GM21423 (cell line): Measurements from ENCODE around the gene ITGAX.

Experiments
- ATAC-seq: cut with Tn5 transposase; IDR thresholded peaks from one replicate; pipeline ENCODE4 v1.9.1; 2021; ENCODE audit warnings: mild to moderate bottlenecking, moderate library complexity; ENCODE audit not compliant: unreplicated experiment

ITGAX gene

GRCh38 chr16:31347445-31347844 lies 7.5 kb upstream of the ITGAX start:
- ATAC-seq: no peak

DNA sequence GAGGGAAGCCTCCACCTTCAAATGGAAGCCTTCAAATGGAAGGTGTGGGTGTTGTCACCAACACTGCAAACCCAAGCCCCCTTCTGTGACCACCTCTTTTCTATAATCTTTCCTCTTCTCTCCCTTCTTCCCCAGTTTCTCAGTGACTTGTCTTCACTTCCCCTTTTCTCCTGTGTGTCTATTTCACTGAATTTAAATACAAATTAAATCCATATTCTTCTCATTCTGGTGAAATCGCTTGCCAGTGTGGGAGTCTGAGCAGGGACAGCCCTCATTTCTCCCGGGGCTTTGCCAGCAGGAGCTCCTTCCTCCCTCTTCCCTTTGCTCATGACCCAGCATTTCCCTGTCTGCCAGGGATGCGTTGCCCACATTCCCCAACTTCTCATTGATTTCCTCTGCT lies 6.4 kb upstream of the ITGAX start:
- no peak for ATAC-seq

DNA sequence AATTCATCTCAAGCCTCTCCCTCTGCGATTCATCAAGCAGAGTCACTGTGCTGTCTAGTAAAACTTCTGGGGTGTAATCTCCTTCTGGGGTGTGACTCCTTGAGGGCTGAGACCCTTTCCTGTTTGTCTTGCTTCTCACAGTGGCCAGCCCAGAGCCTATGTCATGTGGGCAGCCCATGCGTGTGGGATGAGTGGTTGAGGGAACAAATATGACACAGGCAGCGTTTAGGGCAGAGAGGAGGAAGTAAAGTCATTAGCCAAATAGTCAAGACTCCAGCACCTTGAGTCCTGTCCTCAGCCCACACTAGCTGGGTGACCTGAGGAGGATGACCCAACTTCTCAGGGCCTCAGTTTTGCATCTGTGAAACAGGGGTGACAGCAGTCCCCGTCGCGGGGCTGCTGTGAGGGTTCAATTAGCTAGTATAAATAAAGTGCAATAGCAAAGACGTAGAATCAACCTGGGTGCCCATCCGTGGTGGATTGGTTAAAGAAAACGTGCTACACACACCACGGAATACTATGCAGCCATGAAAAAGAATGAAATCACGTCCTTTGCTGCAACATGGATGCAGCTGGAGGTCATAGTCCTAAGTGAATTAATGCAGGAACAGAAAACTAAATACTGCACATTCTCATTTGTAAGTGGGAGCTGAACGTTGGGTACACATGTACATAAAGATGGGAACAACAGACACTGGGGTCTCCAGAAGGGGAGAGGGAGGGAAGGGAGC lies 4.5 kb upstream of the ITGAX start:
- no peak for ATAC-seq

GRCh38 chr16:31351246-31351941 lies 3.6 kb upstream of the ITGAX start:
- ATAC-seq: no peak

DNA sequence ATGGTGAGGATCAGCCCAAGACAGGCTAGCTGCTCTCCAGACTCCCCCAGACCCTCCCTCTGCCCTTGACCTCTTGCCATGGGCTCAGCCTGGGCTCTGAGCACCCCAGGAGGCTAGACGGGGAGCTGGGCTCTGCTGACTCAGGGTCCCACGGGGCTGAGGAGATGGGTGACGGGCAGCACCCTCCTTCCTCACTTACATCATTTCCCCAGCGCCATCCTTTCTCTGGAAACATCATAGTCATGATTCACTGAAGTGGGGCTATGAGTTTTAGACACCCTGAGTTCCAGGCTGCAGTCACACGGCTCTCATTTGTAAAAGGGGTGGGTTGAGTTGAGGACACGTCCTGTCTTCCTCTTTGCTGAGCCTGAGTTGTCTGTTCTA lies 3.0 kb upstream of the ITGAX start:
- no peak for ATAC-seq

DNA sequence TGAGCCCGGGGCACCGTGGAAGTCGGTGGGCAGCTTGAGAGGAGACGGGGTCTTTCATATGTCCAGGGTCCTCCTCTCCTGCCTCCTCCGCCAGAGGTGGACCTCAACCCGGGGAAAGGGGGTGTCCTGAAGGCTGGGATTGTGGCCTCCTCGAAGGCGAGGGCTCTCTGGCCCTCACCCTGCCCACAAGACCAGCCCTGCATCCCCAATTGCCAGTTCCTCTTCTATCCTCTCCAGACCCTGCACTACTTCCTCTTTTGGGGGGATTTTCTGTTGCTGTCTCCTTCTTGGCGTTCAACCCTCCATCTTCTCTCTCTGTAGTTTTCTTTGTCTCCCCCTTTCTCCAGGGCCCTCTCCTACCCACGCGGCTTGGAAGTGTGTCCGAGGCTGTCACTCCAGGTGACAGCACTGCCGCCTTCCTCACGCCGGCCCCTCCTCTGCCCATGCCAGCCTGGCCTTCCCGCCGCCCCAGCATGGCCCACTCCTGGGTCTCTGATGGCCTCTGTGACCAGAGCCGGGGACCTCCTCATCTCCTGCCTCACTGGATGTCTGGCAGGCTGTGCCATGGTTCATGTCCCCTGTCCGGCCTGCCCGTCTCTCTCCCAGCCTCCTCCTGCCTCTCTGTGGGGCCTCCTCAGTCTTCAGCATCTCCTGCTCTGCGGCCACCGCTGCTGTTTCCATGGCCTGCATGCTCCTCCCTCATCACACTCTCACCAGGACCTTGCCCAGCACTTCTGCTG lies 2.4 kb upstream of the ITGAX start:
- ATAC-seq: no peak

DNA sequence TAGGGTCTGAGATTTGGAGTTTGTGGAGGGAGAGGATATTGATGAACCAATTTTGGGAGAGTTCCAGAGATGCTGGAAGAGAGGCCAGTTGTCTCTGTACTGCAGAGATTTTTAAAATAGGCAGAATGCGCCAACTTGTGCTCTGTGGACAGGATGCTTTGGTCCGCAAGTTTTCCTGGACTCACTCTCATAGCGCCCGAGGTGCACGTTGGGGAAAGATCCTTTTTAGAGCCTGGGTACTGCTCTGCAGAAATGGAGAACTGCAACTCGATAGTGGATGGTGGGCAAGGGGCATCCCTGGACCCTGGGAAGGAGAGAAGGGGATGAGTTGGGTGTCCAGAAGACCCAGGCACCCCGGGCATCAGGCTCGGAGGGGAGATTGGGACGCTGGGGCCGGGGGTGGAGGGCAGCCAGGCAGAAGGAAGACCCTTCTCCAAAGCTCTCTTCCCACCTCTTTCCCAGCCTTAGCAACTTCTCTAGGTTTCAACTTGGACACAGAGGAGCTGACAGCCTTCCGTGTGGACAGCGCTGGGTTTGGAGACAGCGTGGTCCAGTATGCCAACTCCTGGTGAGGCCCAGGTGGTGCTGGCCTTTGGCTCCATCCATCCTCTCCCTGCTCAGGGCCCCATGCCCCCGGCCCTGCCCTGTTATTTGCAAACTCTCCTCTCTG lies 590 bp downstream of the ITGAX start:
- ATAC-seq: no peak

DNA sequence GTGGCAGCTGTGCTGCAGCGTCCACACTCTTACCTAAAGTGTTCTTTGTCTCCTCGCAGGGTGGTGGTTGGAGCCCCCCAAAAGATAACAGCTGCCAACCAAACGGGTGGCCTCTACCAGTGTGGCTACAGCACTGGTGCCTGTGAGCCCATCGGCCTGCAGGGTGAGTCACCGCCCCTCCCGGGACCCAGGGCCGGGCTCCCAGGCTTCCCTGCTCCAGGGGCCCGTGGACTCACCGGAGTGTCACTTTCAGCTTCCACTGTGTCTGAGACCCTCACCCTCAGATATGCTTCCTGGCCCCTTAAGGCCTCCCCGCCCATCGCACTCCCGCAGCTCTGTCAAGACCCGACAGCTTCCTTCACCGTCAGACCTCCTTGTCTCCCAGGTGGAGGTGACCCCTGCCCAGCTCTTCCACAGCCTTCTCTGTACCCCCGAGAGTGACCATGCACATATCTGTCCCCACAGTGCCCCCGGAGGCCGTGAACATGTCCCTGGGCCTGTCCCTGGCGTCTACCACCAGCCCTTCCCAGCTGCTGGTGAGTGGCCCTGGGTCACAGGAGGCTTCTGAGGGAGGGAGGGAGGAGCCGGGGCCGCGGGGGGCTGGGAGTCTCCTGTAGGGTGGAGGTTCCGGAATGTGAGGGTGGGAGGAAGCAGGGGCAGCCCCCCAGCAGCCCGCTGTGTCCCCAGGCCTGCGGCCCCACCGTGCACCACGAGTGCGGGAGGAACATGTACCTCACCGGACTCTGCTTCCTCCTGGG lies 1.8 kb downstream of the ITGAX start:
- no peak for ATAC-seq

DNA sequence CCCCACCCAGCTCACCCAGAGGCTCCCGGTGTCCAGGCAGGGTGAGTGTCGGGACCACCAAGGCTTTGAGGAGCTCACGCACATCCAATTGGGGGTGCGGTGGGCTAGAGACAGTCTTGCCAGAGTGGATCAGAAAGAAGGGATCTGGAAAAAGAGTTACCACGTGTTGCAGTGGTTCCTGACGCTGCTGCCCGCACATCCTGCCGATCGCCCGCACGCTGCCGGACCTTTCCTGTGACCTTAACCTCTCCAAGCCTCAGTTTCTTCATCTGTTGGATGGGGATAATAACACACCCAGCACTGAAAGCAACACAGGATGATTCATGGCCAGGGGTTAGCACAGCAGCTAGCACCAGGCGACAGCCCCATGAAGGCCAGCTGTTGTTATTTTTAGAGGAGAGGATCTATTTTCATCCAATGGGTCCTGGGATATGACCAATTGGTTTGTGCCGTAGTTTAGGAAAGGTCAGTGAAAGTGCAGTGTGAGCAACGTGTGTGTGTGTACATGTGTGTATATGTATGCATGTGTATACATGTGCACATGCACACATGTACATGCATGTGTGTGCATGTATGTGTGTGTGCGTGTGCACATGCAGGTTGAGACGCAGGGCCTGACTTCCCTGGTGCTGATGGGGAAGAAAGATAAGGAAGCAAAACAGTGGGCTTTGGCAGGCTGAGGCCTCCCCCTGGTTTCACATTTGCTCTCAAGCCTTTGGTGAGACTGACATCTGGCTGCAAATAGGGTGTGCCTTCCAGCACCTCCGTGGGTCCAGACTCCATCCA lies 2.5 kb downstream of the ITGAX start:
- no peak for ATAC-seq

GRCh38 chr16:31360251-31360650 lies 5.3 kb downstream of the ITGAX start:
- no peak for ATAC-seq

DNA sequence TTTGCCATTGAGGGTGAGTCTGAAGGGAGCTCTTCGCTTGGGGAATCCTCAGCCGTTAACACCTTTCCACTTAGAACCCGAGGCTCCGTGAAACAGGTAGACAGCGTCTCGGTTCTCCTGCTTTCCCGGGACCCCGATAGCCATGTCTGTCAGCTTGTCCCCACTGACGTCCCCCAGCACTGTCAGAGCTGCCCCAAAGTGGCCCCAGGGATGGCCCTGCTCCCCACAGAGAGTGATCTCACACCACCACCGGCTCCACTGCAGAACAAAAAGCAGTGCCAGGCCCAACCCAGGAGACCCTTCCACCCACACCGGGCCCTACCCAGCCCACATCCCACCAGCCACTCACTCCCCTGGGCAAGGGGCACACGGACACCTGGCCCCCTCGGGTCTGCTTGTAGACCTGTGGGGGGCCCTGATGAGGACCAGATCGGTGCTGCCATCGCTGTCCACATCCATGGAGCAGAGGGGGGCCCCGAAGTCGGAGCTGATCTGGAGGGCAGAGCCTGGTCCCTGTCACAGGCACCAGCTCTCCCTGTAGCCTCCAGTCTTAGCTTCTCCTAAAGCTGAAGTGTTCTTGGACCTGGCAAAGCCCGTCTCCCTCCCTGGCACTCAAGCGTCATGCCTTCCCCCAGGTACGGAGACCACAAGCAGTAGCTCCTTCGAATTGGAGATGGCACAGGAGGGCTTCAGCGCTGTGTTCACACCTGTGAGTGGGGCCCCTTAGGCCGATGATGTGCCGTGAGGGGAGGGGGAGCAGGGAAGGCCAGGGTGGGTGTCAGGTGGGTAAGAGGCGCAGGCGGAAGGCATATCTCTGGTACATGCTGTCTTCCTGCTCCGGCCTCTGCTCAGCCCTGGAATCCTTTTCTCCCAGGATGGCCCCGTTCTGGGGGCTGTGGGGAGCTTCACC lies 6.5 kb downstream of the ITGAX start:
- ATAC-seq: no peak

DNA sequence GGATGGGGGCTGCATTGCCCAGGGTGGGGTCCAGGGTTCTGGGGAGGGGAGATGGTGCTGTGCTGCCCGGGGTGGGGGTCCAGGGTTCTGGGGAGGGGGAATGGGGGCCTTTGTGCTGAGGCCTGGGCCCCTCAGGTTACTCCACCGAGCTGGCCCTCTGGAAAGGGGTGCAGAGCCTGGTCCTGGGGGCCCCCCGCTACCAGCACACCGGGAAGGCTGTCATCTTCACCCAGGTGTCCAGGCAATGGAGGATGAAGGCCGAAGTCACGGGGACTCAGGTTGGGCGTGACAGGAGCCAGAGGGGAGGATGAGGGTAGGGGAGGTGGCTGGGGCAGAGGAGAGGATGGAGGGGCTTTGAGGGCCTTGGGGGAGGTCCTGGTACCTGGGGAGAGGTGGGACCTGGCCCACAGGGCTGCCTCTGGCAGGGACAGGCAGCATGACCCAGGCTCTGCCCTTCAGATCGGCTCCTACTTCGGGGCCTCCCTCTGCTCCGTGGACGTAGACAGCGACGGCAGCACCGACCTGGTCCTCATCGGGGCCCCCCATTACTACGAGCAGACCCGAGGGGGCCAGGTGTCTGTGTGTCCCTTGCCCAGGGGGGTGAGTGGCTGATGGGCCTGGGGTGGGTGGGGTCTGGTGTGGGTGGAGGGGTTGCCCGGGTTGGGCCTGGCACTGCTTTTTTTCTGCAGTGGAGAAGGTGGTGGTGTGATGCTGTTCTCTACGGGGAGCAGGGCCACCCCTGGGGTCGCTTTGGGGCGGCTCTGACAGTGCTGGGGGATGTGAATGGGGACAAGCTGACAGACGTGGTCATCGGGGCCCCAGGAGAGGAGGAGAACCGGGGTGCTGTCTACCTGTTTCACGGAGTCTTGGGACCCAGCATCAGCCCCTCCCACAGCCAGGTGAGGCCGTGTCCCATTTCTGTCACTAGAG lies 7.8 kb downstream of the ITGAX start:
- ATAC-seq: no peak

DNA sequence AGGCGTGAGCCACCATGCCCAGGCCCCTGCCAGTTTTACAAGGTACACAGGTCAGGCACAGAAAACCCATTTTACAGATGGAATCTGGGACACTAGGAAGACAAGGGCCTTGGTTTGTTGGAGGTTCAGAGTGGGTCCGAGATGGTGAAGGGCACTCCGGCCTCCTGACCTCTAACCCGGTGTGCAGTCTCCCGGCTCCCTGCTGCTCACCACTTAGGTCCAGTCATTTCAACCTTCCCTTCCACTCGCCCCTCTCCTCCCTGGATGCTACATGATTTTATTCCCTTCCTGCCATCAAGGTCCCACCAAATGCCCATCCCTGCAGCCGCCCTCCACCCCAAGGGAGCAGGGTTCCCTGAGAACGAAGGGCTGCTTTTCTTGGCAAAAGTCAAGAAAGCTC lies 8.7 kb downstream of the ITGAX start:
- no peak for ATAC-seq

GRCh38 chr16:31364421-31364820 lies 9.4 kb downstream of the ITGAX start:
- ATAC-seq: no peak

DNA sequence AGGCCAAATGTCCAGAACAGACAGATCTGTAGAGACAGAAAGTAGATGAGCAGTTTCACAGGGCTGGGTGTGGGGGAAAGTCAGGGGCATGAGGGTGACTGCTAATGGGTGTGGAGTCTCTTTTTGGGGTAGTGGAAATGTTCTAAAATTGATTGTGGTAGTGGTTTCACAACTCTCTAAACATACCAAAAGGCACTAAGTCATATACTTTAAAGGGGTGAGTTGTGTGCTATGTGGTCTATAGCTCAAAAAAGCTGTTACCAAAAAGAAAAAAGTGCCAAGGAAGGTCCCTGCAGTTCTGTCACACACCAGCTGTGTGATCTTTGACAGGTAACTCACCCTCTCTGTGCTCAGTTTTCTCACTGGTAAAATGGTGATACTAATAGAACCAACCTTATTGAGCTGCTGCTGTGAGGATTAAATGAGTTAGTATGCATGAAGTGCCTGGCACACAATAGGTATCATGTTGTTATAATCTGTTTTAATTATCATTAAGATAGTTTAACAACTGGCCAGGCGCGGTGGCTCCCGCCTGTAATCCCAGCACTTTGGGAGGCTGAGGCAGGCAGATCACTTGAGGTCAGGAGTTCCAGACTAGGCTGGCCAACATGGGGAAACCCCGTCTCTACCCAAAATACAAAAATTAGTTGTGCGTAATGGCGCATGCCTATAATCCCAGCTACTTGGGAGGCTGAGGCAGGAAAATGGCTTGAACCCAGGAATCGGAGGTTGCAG lies 10.3 kb downstream of the ITGAX start:
- no peak for ATAC-seq

GRCh38 chr16:31367853-31368252 lies 12.9 kb downstream of the ITGAX start:
- ATAC-seq: no peak

GRCh38 chr16:31371008-31371407 lies 16.0 kb downstream of the ITGAX start:
- no peak for ATAC-seq
